GM18508 (cell line): ENCODE measurements around the gene DUSP22.

Experiments
- ATAC-seq: cut with Tn5 transposase; IDR thresholded peaks from one replicate; pipeline ENCODE4 v1.9.1; 2021; ENCODE audit warnings: moderate number of reproducible peaks; ENCODE audit not compliant: insufficient read depth, unreplicated experiment

DUSP22 gene

DNA sequence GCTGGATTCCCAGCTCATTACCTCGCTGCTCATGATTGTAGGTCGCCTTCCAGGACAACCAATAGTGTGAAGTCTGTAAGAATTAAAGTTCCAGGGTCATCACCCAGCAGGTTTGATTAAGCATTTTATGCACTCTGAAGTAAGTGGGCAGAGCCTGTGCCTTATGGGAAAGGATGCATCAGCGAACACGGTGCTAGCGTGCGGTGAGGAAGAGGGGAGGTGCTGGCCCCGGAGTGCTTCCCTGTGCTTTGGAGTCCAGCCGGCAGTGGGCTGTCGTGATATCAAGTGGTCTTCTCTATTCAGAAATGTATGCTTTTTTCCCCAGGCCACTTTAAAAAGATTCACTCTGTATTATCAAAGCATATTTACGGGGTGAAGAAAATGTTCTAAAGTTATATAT, 16.0 kb downstream of the DUSP22 start:
- no peak for ATAC-seq

DNA sequence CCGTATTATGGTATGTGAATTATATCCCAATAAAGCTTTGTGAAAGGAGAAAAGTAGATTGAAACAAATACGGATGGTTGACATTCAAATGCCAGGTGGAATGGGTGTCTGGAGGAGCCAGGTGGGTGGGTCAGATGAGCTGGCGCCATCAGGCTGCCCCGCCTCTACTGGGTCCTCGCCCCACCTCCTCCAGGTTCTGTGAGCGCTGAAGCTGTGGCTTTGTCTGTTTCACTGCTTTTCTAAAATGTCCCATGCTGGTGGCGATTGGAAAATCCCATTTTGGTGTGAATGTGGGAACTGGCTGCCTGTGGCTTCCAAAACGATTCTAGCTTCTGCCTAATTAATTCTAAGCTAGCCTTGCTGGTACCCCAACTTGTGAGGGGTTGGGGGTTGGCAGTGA, 16.5 kb downstream of the DUSP22 start:
- no peak for ATAC-seq

DNA sequence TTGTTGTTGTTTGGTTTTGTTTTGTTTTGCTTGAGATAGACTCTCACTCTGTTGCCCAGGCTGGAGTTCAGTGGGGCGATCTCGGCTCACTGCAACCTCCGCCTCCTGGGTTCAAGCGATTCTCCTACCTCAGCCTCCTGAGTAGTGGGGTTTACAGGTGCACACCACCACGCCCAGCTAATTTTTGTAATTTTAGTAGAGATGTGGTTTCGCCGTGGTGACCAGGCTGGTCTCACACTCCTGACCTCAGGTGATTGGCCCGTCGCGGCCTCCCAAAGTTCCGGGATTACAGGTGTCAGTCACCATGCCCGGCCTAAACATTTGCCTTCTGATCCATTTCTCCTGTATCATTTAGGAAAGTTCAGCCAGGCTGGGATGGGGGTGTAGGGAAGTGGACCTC, 17.7 kb downstream of the DUSP22 start:
- ATAC-seq = no peak

DNA sequence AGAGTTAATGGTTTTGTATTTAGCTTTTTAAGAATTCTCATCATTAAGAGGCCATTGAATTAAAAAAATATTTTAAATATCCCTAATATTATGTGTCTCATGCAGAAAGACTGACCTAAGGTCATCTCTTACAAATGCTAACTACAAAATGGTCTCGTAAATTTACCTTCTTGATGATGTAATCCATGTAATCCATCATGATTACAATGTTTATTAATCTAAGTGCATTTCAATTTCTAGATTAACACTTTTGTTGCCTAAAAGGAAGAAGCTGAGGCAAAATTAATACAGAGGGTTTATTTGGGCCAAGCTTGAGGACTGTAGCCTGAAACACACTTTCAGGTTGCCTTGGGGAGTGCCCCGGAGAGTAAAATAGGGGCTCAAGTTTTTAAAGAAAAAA, 18.4 kb downstream of the DUSP22 start:
- no peak for ATAC-seq

DNA sequence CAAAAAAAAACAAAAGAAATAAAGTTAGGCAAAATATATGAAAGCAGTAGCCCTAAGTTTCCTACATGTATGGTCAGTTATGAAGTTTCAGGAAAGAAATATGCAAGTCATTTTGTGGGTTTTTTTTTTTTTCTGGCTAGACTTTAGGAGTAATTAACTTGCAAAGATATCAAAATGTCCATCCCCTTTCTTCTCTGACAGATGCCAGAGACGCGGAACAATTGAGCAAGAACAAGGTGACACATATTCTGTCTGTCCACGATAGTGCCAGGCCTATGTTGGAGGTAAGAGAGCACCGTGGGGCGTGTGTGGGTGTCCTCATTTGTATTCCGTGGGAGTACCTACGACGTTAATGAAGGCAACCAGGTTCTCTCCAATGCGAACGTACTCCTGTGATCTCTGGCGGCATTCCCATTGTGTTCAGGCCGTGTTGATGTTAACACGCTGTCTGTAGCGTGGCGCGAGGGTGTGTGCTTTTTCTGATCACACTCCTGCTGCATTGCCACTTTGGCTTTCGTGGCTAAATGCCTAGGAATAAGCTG, 19.5 kb downstream of the DUSP22 start:
- no peak for ATAC-seq

DNA sequence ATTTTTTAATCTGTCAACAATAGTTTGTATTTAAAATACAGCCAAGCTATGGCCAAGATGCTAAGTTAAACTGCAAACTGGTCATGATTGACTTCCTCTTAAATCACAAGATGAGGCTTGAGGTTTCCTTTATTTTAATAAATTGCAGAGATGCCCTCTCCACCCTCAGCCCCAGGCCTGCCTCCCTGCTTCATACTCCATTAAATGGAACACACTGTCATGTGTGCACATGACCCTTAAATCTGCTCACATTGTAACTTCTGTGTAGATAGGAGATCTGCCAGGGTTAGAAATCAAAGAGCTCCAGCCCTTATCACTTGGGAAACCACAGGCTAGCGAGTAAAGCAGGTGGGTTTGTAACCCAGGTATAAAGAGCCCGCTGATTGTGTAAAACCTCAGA, 20.8 kb downstream of the DUSP22 start:
- no peak for ATAC-seq

DNA sequence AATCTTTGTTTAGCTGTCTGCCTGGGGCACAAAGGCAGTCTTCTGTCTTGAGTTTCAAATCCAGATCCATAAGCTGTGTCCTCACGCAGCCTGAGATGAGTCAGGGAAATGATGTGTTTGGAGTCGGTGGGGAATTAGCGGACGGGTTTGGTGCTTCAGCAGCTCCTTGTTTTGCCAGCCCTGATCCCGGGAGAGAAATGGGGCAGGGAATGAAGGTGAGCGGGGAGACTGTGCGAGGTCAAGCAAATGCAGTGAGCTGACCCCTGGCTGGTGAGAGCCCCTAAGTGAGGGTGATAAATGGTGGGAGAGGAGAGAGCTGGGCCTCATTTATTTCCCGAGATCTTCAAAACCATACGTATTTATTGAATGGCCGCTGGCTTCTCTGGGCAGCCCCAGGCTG, 21.6 kb downstream of the DUSP22 start:
- no peak for ATAC-seq

DNA sequence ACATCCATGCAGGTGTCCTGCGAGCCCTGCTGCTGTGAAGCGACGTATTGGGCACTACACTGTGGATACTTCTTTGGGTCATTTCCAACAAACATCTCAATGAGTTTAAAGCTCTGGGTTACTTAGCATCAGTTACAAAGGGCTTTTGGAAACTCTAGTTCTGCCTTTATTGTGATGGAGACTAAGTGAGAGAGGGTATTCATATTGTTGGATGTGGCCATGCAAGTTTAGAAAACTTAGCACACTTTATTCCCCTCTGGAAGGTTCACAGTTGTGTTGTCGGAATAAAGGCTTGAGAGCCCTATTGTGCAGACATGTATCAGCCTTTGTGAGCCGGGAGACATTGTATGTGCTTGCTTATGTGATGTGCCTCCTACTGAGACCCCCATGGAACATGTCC, 22.1 kb downstream of the DUSP22 start:
- ATAC-seq = no peak

DNA sequence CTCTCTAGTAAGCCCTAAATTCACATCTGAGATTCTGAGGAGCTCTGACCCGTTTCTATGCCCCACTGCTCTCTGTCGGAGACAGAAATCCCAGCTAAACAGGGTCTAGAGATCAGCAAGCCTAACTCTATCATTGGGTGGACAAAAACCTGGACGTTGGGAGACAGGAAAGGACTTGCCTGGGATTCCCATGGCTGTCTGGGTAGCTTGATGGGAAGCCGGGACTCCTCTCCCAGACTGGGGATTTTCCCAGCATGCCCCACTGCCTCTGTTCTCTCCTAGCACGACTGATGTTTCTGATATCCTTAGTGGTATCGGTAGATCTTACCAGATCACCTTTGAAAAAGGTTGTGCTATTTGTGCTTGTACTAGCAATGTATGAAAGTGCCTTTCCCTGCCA, 22.9 kb downstream of the DUSP22 start:
- ATAC-seq = no peak

DNA sequence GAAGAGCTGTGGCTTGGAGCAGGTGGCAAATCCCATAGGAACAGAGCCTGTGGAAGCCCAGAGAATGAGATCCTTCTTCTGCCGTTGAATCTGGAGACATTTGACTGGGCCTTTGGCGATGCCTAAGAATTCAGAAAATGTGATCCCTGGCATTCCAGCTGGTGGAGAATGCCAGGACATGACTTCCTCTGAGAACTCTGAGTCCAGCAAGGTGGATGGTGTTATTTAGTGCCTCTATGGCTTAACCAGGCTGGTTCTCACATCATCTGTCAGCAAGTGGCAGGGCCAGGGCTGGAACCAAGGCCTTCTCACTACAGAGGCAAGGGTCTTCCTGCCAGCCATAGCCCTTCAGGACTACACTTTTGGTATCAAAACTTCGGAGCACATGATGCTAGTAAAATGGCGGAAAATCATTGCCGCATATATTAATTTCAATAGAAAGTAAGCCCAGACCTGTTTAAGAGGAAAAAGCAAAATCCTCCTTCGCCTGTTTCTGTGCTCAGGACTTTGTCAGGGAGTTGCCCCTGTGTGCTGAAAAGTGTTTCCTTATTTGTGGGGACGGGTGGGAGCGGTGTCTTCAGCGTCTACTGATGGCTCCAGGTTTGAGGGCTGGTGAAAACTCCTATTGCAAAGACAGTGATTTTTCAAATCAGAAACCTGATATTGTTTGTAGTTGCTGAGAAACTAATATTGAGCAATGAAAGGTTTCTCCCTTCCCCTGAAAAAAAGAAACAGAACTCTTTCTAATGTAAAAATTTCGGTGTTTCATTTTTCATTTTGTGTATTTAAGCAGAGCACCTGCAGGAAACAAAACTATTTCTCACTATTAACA, 23.9 kb downstream of the DUSP22 start:
- no peak for ATAC-seq

DNA sequence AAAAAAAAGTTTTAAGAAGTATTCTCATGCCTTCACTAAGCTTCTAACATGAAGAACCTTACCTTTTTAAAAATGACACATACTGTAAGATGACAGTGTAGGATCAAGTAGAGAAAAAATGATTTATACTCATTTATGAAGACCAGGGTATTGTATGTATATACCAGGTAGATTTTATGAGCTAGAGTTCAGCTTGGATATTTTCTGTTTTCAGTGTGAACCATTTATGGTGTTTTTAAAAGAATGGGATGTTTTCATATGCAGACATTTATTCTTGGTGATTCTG, 24.4 kb downstream of the DUSP22 start:
- ATAC-seq = peak; percentile 28

DNA sequence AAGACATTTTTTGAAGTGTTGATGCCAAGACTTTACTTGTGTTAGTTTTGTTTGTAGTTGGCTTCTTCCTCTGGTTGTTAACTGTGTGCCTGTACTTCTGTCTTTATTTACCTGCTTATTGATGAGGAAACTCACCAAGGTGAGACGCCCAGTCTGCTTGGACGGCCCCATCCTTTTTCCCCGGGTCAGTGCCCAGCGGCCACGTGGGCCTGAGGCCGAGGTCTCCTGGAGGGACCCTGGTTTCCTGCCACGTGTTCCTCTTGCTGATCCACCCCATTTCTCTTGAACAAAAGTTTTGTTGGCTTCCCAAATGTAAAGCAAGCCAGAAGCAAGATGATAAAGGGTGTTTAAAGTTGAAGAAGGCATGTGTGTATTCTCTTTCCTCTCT, 24.8 kb downstream of the DUSP22 start:
- no peak for ATAC-seq

DNA sequence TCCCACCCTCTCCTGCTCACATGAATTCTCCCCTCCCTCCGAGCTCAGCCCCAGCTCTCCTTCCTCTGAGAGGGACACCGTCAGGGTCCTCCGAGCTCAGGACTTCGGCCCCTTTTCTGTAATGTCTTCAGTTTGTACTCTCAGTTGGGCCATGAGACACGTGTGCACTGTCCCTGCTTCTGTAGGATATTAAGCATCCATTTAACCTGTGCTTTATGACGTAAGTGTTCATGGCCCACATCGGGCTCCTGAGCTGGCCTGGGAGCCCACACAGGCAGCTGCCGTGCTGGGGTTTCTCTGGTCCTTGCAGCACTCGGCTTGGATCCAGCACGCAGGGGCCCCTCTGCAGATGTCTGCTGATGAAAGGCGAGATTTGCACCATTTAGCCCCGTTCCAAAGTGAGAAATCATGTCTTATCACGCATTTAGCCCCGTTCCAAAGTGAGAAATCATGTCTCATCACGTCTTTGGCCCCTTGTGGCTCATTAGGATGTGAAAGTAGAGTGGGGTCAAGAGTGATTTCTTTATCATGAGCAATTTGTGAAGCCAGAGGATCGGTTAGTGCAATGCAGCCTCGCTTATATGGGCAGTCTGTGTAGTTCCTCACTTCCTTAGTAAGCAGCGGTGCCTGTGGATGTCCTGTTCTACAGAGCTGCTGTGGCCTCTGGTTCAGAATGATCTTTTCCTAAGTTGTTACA, 25.3 kb downstream of the DUSP22 start:
- no peak for ATAC-seq

DNA sequence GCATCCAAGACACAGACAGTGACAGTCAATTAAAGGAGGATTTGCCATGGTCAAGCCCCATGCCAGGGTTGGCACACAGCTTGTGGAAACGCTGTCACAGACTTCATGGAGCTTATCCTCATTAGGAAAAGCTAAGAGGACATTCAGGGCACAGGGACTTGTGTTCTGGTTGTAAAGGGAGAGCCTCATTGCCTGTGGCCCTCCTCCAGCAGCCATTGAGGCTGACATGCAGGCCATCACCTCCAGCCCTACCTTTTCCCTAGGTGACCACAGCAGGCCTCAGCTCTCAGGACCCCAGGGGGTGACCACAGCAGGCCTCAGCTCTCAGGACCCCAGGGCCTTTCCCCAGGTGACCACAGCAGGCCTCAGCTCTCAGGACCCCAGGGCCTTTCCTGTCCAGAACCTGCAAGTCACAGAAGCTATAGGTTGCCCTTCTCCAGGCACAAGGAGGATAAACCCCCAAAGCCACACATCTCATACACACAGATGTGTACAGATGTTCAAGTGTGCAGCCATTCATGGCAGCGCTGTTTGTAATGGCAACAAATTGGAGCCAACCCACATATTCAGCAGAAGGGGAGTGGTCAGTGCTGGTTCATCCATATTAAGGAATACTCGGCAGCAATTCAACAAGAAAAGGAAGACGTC, 26.1 kb downstream of the DUSP22 start:
- ATAC-seq = no peak

DNA sequence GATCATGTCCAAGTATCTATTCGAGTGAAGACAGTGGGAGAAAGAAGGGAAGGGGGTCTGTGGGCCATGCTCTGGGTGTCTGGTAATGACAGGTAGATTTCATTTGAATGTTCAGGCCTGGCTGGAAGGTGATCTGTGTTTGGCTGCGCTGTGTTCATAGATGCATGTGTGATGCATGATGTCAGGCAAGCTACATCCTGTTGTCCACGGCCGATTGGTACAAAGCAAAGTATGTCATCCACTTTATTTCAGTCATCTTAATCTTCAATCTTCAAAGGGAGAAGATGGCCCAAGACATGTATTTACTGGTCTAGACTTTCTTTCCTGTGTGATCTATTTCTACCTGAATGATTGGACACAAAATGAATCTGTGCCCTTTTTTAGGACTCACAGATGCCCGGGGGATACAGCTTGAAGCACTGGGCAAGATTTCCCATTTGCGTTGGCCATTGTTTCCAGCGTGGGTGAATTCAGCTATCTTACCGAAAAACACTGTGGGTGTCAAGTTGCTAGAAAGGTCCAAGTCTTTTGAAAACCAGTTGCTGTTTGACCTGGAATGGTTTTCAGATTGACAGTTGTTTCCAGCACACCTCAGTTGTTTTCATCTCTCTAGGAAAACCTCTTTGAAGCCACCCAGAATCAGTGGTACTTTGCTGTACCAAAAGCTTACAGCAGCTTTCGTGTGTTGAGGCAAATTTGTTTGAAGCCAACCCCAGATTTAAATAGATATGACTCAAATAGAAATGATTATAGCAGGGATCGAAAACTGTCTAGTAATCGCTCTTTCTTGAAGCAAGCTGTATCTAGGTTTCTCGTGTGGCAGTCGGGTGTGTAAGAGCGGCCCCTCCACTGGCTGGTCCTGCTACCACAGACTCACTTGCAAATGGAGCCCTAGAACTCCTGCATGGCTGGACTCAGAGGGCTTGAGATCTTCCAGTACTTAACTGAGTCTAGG, 27.2 kb downstream of the DUSP22 start:
- peak; percentile 39 for ATAC-seq

DNA sequence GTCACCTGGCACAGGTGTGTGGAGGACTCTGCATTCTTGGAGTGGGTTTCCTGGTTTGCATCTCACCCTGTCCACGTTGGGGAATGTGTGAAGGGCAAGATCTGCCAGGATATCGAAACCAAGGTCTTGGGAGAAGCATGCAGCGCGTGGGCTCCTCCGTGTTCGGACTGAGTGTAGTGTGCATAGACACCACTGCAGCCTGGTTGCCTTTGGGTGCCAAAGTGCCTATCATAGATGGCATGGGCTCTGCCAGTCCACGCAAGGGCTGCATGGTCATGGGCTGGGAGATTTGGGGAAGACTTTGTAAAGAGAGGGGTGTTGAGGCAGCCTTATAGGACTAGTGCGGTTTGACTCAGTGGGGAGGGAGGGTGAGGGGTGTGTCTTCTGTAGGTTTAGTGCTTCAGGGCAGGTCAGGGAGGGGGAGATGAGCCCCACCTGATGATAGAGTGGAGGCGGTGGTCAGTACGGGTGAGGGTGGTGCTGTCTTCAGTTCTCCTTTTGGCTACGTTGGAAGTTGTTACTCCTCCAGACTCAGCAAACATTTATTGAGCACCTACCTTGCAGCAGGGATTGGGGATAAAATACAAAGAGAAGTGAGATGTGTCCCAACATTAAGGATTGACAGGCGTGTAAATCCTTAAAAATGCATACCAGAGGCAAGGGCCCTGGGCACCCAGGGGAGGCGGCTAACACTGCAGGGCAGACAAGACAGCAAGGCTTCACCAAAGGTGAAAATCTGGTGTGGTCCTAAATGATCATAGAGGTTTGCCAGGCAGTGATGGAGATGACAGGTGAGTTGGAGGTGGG, 28.3 kb downstream of the DUSP22 start:
- no peak for ATAC-seq

DNA sequence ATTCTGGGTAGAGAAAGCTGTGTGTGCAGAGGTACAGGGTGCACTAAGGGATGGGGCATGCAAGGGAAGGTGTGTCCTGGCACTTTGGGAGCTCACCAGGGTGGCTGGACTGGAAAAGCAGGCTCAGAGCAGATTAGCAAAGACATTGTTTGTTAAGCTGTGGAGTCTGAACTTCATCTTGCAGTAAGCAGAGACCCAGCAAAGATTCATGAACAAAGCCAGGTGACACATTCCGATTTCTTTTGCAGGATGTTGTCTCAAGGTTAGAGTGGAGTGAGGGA, 28.8 kb downstream of the DUSP22 start:
- no peak for ATAC-seq

DNA sequence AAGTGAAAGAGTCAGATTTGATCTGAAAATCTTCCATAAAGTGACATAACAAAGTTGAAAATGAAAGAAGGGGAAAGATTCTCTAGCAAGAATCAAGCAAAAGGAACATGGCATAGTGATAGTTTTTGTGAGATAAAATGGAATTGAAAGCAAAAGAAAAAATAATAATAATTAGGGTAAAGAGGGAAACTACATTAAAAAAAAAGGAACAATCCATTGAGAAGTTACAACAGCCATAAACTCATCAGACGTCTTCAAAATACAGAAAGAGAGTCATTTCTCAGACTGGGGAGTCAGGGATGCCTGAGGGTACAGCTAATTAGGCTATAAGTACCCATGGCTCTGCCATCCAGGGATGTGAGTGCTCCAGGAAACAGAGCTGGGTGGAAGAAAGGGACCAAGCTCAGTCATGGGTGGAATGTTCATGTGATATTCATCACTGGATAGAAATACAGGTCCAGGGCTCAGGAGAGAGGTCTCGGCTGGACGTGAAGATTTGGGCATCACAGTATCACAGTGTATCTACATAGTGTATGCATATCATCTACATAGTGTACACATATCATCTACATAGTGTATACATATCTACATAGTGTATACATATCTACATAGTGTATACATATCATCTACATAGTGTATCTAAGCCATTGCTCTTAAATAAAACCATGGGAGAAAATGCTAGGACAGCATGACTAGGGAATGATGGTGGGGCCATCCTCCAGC, 29.4 kb downstream of the DUSP22 start:
- no peak for ATAC-seq

DNA sequence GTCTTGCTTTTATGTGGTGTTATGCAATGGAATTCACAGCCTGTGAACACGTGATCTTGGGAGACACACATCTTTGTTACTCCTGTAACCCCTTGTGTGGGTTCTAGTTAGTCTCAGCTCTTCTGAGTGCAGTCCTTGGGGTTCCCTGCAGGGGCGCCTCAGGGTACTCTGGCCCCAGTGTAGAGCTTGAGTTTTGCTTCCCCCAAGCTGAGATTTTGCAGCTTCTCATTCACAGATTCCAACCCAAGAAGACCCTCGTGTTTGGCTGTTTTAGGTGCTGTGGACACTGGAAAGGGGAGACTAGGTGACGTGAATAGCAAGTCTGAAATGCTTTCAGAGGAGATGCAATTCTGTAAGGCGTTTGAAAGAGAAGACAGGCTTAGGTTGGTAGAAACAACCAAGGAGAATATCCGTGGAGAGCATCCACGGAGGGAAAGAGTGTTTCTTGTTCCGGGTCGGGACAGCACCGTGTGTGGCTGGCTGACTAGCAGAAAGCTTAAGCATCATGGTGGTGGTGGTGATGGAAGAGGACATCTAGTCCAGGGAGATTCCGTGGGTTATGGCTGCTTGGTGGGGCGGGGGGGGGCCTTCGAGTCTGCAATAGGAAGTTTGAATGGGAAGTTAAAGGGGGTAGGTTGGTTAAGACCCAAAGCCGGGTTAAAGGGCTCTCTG, 30.1 kb downstream of the DUSP22 start:
- ATAC-seq = no peak
